Dermis microvascular lymphatic vessel endothelial cell (primary cell): ENCODE measurements around the gene BET1. TPM values are rescaled to one million over a fixed set of nuclear protein-coding genes. Genes with fewer than 3 reads are reported as not detected.

Experiments
- DNase-seq, 2 donors: peaks; one replicate each; pipeline versions ENCODE4 v3.0.0 to v3.0.0-alpha.2; 2010; ENCODE audit warnings: low read depth in 2 of 2
- total RNA-seq: library from RNA; depleted of rRNA; stranded (reverse); fragments of >200 nt; gene quantifications from 2 replicates; pipeline ENCODE4 v1.2.1, GENCODE V29; 2014

BET1 gene
- total RNA-seq, 1 donor from 2014 or later, result 24.9 TPM

DNA sequence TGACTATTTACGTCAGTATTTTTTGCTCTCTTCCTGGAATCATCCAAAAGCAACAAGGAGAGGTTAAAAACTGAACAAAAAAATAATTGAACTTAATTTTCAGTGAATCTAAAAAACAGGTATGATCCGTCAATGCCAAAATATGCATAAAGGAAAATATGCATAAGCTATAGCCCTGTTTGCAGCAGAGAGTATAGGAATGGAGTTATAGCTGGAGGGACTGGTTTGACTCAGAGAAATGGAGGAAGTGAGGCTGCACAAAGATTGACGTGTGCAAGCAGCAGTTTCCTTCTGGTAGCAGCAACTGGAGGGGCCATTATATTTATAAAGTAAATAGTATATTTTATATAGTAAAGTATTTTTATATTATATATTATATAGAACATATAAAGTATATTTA lies 45.5 kb downstream of the BET1 start:
- peak in 1 of 2 donors; percentile 66 for DNase-seq

GRCh38 chr7:93958216-93958615 lies 45.9 kb downstream of the BET1 start:
- DNase-seq, result peak; percentile 71 to 92

DNA sequence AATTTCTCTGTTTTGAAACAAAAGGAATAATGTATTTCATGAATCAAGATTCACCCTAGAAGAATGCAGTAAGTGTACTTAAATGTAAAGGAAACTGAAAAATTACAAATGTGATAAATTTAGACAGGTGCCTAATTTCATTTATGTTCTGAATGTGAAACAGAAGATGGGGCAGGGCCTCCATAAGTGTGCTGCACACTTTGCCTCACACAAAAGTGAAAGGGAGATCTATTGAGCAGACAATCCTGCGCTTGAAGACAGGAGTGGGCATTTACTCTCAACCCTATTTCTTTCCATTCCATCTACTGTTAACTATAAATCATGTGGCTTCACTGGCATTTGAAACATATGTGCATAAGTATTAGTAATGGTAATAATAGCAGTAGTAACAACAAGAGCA lies 46.4 kb downstream of the BET1 start:
- no peak for DNase-seq

- no peak for DNase-seq
Measured at GRCh38 chr7:93955304-93955703, 48.9 kb downstream of the BET1 start.

DNA sequence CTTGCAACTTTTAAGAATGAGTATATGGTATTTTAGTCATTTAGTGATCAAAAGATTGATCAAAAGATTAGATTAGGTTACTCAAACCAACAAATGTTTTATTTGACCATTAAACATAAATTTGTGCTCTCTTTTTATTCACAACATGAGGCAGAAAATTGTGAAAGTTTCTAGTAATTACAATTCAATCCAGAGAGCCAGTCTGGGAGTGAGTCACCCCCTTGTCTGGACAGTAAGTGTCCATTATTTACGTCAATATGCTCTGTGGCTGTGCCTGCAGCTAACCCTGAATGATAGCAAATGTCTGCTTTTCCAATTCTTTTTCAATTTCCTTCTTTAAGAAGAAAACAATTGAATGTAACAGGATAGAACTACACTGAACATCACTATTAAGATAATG lies 54.7 kb downstream of the BET1 start:
- DNase-seq, result peak in 1 of 2 donors; percentile 88

GRCh38 chr7:93948873-93949272 lies 55.3 kb downstream of the BET1 start:
- DNase-seq, result no peak

DNA sequence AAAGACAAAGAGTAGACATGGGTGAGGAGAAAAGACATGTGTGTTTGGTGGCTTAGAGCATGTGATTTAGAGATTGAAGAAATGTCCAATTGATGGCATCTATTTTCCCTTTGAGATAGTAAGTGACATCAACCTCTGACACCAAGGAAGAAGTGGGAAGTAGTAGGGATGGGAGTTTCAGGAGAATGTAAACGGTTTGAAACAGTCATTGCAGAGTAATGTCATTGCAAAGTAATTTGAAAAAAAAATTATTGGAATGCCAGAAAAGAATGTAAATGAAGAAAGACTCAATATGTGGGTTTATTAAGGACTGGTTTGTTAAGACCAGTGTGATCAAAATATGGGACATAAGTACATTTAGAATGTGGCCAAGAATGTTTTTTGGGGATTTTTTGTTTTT lies 56.0 kb downstream of the BET1 start:
- no peak for DNase-seq

DNA sequence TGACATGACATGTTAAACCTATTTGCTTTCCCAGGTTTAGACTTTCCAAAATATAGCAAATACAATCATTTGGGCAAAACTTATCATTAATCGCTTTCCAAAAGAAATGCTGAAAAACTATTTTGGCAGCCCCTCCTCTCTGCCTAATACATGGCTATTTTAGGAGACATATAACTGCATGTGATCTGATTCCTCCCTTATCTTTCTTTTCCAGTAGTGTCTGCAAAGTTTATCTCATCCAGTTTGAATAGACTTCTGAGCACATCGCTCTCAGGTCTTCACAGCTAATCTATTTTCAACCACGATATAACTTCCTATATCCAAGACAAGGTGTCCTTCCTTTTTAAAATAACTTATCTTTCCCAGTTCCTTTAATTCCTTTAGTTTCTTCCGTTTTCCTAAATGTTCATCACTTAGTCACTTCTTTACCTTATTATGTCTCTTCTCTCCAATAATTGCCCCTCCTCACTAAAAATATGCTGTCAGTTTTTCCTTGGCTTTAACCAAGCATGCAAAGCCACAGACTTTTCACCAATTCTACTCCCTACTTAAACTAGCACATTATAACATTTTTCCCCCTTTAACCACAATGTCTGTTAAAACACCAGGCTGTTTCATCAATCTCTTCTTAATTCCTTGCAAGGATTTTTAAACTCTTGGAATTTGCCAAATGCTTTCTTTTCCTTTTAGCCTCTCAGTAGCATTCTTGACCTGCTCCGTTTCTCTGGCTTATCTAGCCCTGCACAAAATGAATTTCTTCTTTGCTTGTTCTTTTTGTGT lies 58.2 kb downstream of the BET1 start:
- peak in 1 of 2 donors; percentile 66 for DNase-seq

DNA sequence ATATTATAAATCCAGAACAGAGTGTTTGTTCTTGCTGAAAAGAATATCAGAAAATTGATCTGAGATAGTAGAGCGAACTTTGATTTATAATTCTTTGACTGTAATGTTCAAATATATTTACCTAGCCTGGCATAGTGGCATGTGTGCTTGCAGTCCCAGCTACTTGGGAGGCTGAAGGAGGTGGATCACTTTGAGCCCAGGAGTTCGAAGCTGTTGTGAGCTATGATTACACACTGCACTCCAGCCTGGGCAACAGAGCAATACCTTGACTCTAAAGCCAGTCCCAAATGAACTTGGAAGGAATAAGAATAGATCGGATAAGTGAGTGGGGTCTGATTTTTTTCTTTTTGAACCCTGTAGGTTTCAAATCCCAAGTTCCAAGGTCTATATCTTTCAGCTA lies 59.1 kb downstream of the BET1 start:
- peak in 1 of 2 donors; percentile 81 for DNase-seq

DNA sequence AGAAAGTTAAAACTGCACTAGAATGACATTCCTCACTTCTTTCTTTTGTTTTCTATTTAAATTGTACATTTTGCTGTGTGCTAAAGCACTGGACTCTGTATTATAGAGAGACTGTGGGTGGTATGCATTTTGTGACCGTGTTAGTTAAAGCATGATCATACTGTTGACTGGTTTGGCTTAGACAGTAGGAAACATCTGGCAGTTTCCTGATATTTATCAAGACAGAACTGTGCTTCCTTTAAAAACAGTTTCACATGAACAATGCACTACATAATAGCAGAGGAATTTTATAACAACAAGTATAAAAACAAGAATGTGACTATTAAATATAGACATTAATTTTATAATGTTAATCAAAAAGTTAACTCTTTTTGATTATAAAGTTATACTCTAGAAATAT lies 59.5 kb downstream of the BET1 start:
- peak; percentile 95 to 97 for DNase-seq

DNA sequence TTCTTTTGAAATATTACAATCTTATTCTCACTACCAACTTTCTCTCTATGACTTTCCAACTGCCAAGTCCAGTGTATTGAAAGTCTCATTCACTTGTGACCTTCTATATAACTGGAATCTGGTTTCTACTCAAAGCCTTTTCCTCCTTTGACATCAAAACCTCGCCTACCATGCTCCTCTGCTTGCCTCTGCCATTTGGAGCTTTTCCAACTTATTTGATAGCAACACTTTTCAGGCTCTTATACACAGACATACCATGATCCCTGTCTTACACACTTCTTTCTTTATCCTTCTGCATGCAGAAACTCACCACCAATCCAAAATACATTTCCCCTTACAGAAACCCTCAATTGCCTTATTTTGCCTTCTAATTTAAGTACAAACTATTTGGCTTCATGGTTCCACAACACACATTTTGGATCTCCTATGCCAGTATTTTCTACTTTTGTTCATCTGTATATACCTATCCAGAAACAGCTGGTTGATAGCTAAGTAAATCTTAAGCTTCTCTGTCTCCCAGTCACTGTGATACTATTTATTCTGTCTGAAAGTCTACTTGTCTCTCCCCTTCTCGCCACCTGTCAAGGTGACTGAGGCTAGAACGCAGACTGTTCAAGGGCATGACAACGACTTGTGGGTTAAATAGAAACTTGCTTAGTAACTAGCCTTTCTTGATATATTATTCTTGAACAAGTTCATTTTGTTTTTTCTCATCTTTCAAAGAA lies 60.2 kb downstream of the BET1 start:
- DNase-seq, result peak in 1 of 2 donors; percentile 72

Other genes starting within 250 kb of the BET1 start
- 60.8 and 290 TPM in 2 replicates for gene TFPI2, start 113.6 kb downstream of the BET1 start, total RNA-seq
- not detected in 2 replicates for gene GNGT1, start 97.8 kb downstream of the BET1 start, total RNA-seq
- gene GNG11, start 82.6 kb downstream of the BET1 start, total RNA-seq, result 326 and 460 TPM in 2 replicates